ENCODE data around the gene CORT.
"Not testable (repeated sequence)": the region's sequence is repeated elsewhere in the genome, so short reads cannot be mapped to it uniquely, and the experiment has no call there.

The CORT gene

GRCh38 chr1:10449751-10450150 lies at the start of gene CORT:
CORT (plus strand) TSS chr1:10450031; CDS start chr1:10450224, 193 bp downstream.
- DNase-seq (ENCODE audit: low read depth in 2 of 2), result no peak

- no peak for DNase-seq (ENCODE audit: low read depth in 2 of 2)
Observed at GRCh38 chr1:10401281-10401680, 48.5 kb upstream of the CORT start.

- DNase-seq (ENCODE audit: low read depth in 2 of 2), result no peak
Observed at GRCh38 chr1:10402729-10403274, 47.0 kb upstream of the CORT start.

GRCh38 chr1:10407201-10407600 lies 42.6 kb upstream of the CORT start:
- no peak for DNase-seq (ENCODE audit: low read depth in 2 of 2)

- no peak for DNase-seq (ENCODE audit: low read depth in 2 of 2)
Observed at GRCh38 chr1:10415211-10415930, 34.5 kb upstream of the CORT start.

GRCh38 chr1:10415967-10416366 lies 33.9 kb upstream of the CORT start:
- DNase-seq (ENCODE audit: low read depth in 2 of 2), result not testable (repeated sequence)

- DNase-seq (ENCODE audit: low read depth in 2 of 2), result not testable (repeated sequence)
Observed at GRCh38 chr1:10418741-10419140, 31.1 kb upstream of the CORT start.

GRCh38 chr1:10419351-10419750 lies 30.5 kb upstream of the CORT start:
- DNase-seq (ENCODE audit: low read depth in 2 of 2), result no peak

GRCh38 chr1:10421637-10422036 lies 28.2 kb upstream of the CORT start:
- DNase-seq (ENCODE audit: low read depth in 2 of 2), result no peak

- no peak for DNase-seq (ENCODE audit: low read depth in 2 of 2)
Observed at GRCh38 chr1:10424034-10424433, 25.8 kb upstream of the CORT start.

GRCh38 chr1:10424651-10425050 lies 25.2 kb upstream of the CORT start:
- no peak for DNase-seq (ENCODE audit: low read depth in 2 of 2)

- DNase-seq (ENCODE audit: low read depth in 2 of 2), result not testable (repeated sequence)
Observed at GRCh38 chr1:10425826-10426534, 23.9 kb upstream of the CORT start.

GRCh38 chr1:10426535-10426848 lies 23.3 kb upstream of the CORT start:
- DNase-seq (ENCODE audit: low read depth in 2 of 2), result not testable (repeated sequence)

GRCh38 chr1:10428984-10429383 lies 20.8 kb upstream of the CORT start:
- DNase-seq (ENCODE audit: low read depth in 2 of 2), result no peak

- DNase-seq (ENCODE audit: low read depth in 2 of 2), result peak in 1 of 2 donors; percentile 17
Observed at GRCh38 chr1:10429868-10430215, 20.0 kb upstream of the CORT start.

- DNase-seq (ENCODE audit: low read depth in 2 of 2), result peak; percentile 90 to 92
Observed at GRCh38 chr1:10430216-10431069, 19.4 kb upstream of the CORT start, which contains the start of gene CENPS. CENPS (plus strand) TSS chr1:10430433; CDS start chr1:10430518, 85 bp downstream.

GRCh38 chr1:10431070-10431730 lies 18.6 kb upstream of the CORT start:
- no peak for DNase-seq (ENCODE audit: low read depth in 2 of 2)

- DNase-seq (ENCODE audit: low read depth in 2 of 2), result no peak
Observed at GRCh38 chr1:10432910-10433700, 16.7 kb upstream of the CORT start.

- DNase-seq (ENCODE audit: low read depth in 2 of 2), result no peak
Observed at GRCh38 chr1:10433790-10434189, 16.0 kb upstream of the CORT start.

- DNase-seq (ENCODE audit: low read depth in 2 of 2), result no peak
Observed at GRCh38 chr1:10434590-10434989, 15.2 kb upstream of the CORT start.

- no peak for DNase-seq (ENCODE audit: low read depth in 2 of 2)
Observed at GRCh38 chr1:10437052-10437451, 12.8 kb upstream of the CORT start.
